SH-SY5Y (cell line): ENCODE measurements around the gene USP24.

ENCODE experiments used
- GATA2 ChIP-seq: IDR thresholded peaks from 2 replicates; pipeline ENCODE4 v1.6.1; 2011; ENCODE audit warnings: mild to moderate bottlenecking, low read depth, low read length
- GATA3 ChIP-seq: IDR thresholded peaks from 2 replicates; pipeline ENCODE4 v1.6.1; 2011; ENCODE audit warnings: low read depth, mild to moderate bottlenecking, low read length, moderate library complexity

- TF ChIP-seq GATA2 = no peak
- no peak for TF ChIP-seq GATA3
These were observed 932 bp upstream of the USP24 start for GRCh38 chr1:55216096-55216495.
